K562 (cell line): Measurements from ENCODE around the gene RAB26. TPM values are rescaled to one million over a fixed set of nuclear protein-coding genes. Genes with fewer than 3 reads are reported as not detected.

Source experiments
- ATAC-seq: fragments of 200-7000 bp; cut with Tn5 transposase; 3 replicates; pipeline ENCODE4 v1.9.1; 2020; ENCODE audit warnings: moderate library complexity
- BruUV-seq: library from RNA; stranded (reverse); fragments of 400-500 nt; replicated peaks from 2 replicates; lab custom pipeline; 2021; lab: Mats Ljungman, UMichigan
- CTCF ChIA-PET: fragments of 300-600 bp; formaldehyde crosslinking; extraction: SDS; loops from one replicate; lab custom pipeline; 2021; ENCODE audit warnings: low intra/inter-chr PET ratio; lab: Yijun Ruan, JAX
- POLR2A ChIA-PET: fragments of 300-600, 350-650 bp; sonication (Branson Sonifier 250); formaldehyde crosslinking; extraction: SDS; loops from one replicate; lab custom pipeline; 2021; ENCODE audit warnings: antibody characterized with exemption, inconsistent platforms; lab: Yijun Ruan, JAX
- DNase-seq, 4 experiments: peaks; one replicate each; pipeline versions ENCODE4 v3.0.0 to v3.0.0-alpha.2; 2011 to 2018; ENCODE audit warnings: low spot score in 3 of 4, mixed read lengths in 3 of 4; ENCODE audit errors: extremely low read depth in 1 of 4
- FAIRE-seq: peaks from 2 replicates; lab custom pipeline; 2011; peaks lifted over from hg19 to GRCh38; lab: Jason Lieb, UNC
- H2AFZ ChIP-seq: 2 replicates; pipeline ENCODE4 v1.6.0; 2011; ENCODE audit warnings: low read depth, low read length, control low read depth, inconsistent platforms
- H3K27ac ChIP-seq: fragments of 200-600 bp; 3 replicates; pipeline ENCODE4 v1.8.0; 2011; ENCODE audit warnings: low read depth, mild to moderate bottlenecking, control low read depth, inconsistent platforms, low read length, moderate library complexity, mixed read lengths; ENCODE audit errors: extremely low read depth
- H3K27me3 ChIP-seq, 2 experiments: fragments of 300-600 bp in 1 of 2; 2 replicates in 1 of 2; 3 replicates in 1 of 2; pipeline versions ENCODE4 v1.6.0 to v1.8.0; 2011; ENCODE audit warnings: inconsistent platforms in 2 of 2, low read length in 2 of 2, mild to moderate bottlenecking in 1 of 2, mixed read lengths in 1 of 2, moderate library complexity in 1 of 2; ENCODE audit not compliant: control insufficient read depth in 2 of 2, insufficient read depth in 2 of 2
- H3K36me3 ChIP-seq: fragments of 300-600 bp; 3 replicates; pipeline ENCODE4 v1.8.0; 2011; ENCODE audit warnings: mild to moderate bottlenecking, low read length, inconsistent platforms; ENCODE audit not compliant: control insufficient read depth, insufficient read depth
- H3K4me1 ChIP-seq, 2 experiments: fragments of 200-600 bp in 1 of 2; replicated peaks in 1 of 2; 2 replicates in 1 of 2; 3 replicates in 1 of 2; pipeline versions ENCODE4 v1.5.1 to v1.8.0; 2011; ENCODE audit warnings: inconsistent platforms in 2 of 2, low read length in 2 of 2, mild to moderate bottlenecking in 1 of 2, mixed read lengths in 1 of 2, moderate library complexity in 1 of 2; ENCODE audit not compliant: control insufficient read depth in 2 of 2, insufficient read depth in 2 of 2
- H3K4me2 ChIP-seq: 2 replicates; pipeline ENCODE4 v1.6.1; 2011; ENCODE audit warnings: low read length, control low read depth, inconsistent platforms, mixed read lengths; ENCODE audit not compliant: insufficient read depth
- H3K4me3 ChIP-seq: fragments of 200-600 bp; sonication (generic), shearing (Covaris generic); 2 replicates; pipeline ENCODE4 v1.5.1; 2016; ENCODE audit warnings: control low read depth, inconsistent platforms
- H3K79me2 ChIP-seq: fragments of 200-600 bp; 3 replicates; pipeline ENCODE4 v1.8.0; 2011; ENCODE audit warnings: low read length, inconsistent platforms; ENCODE audit not compliant: control insufficient read depth, insufficient read depth
- H3K9ac ChIP-seq, 2 experiments: 2 replicates each; pipeline versions ENCODE4 v1.6.0 to v1.6.1; 2011; ENCODE audit warnings: low read depth in 2 of 2, low read length in 2 of 2, control low read depth in 1 of 2, inconsistent platforms in 1 of 2, mild to moderate bottlenecking in 1 of 2, mixed read lengths in 1 of 2; ENCODE audit not compliant: insufficient read depth in 1 of 2
- H3K9me1 ChIP-seq: one replicate; pipeline ENCODE4 v1.6.0; 2011; ENCODE audit warnings: inconsistent platforms, mild to moderate bottlenecking, low read length, moderate library complexity; ENCODE audit not compliant: control insufficient read depth, insufficient read depth
- H3K9me3 ChIP-seq: replicated peaks from 2 replicates; pipeline ENCODE4 v1.5.1; 2011; ENCODE audit warnings: low read depth, low read length, inconsistent platforms; ENCODE audit not compliant: control insufficient read depth, insufficient read depth
- H4K20me1 ChIP-seq: replicated peaks from 2 replicates; pipeline ENCODE4 v1.6.1; 2011; ENCODE audit warnings: low read length, inconsistent platforms, mixed read lengths; ENCODE audit not compliant: control insufficient read depth, insufficient read depth
- BCL6 ChIP-seq: fragments of 250-450 bp; sonication (Bioruptor Pico); IDR thresholded peaks from 2 replicates; pipeline ENCODE4 v1.4.0; 2020
- BCOR ChIP-seq: fragments of 450-650 bp; IDR thresholded peaks from 2 replicates; pipeline ENCODE4 v1.6.1; 2016
- ILF3 ChIP-seq: fragments of 450-650 bp; IDR thresholded peaks from 2 replicates; pipeline ENCODE4 v1.6.1; 2018; ENCODE audit warnings: antibody characterized with exemption, mild to moderate bottlenecking, moderate library complexity, borderline replicate concordance
- KDM1A ChIP-seq, 2 experiments: fragments of 450-650 bp; IDR thresholded peaks; 2 replicates each; pipeline ENCODE4 v1.6.1; 2016; ENCODE audit warnings: mild to moderate bottlenecking in 2 of 2
- MBD2 ChIP-seq: sonication (generic); IDR thresholded peaks from 2 replicates; pipeline ENCODE4 v1.6.1; 2016; ENCODE audit warnings: low read depth, borderline replicate concordance
- NR2C1 ChIP-seq, 2 experiments: fragments of 450-650 bp; IDR thresholded peaks; 2 replicates each; pipeline ENCODE4 v1.6.1; 2017; ENCODE audit warnings: mild to moderate bottlenecking in 2 of 2, antibody characterized with exemption in 1 of 2, inconsistent platforms in 1 of 2, missing compliant biosample characterization in 1 of 2, missing genetic modification characterization in 1 of 2
- WGBS: fragments of 100-300 bp; shearing (Covaris generic); methylation state at CpG from one replicate; pipeline ENCODE4 v1.1.6; 2016; ENCODE audit warnings: low coverage, mixed read lengths; ENCODE audit not compliant: insufficient coverage; ENCODE audit errors: missing lambda C conversion rate; 5-methylcytosine and 5-hydroxymethylcytosine counted together
- in situ Hi-C: fragments of 300-500 bp; cut with MboI; formaldehyde crosslinking; loops from 4 replicates; pipeline ENCODE4 v1.15.0; 2018; ENCODE audit warnings: inconsistent platforms, mixed read lengths
- intact Hi-C: fragments of 100-400 bp; cut with micrococcal nuclease; formaldehyde crosslinking; loops from 2 replicates; pipeline ENCODE4 v1.14.2; 2022
- polyA plus RNA-seq, 8 experiments: library from polyadenylated mRNA; depleted of rRNA in 4 of 8; stranded (reverse) in 5 of 8; unstranded in 3 of 8; fragments of >200 nt; fragmentation: Nextera tagmentation in 2 of 8; fragmentation: Illumina TruSeq in 1 of 8; extraction: Ambion mirVana in 2 of 8; extraction: Trizol in 1 of 8; gene quantifications; 2 replicates each; pipeline versions ENCODE4 v1.2.1 to v1.2.3, GENCODE V29; 2011 to 2014; ENCODE audit warnings: inconsistent platforms in 1 of 8, missing spikeins in 1 of 8
- total RNA-seq, 7 experiments: library from RNA; depleted of rRNA in 6 of 7; stranded (reverse); fragments of >200 nt in 6 of 7; fragmentation: Illumina TruSeq in 2 of 7; extraction: Trizol in 2 of 7; gene quantifications; 2 replicates each; pipeline versions ENCODE4 v1.2.1 to v1.2.3, GENCODE V29; 2011 to 2021; ENCODE audit warnings: low replicate concordance in 1 of 7
- TF ChIP-seq, protein P1 (sequence below), 2 experiments: fragments of 450-650 bp; IDR thresholded peaks; 2 replicates each; pipeline ENCODE4 v1.6.1; 2016

RAB26 gene
- total and polyA plus RNA-seq, 9 of the 15 experiments (the other 6 are each of a cell fraction or from before 2014, with no cell fraction given): 0.25 to 6.1 (median 2.1) TPM

DNA sequence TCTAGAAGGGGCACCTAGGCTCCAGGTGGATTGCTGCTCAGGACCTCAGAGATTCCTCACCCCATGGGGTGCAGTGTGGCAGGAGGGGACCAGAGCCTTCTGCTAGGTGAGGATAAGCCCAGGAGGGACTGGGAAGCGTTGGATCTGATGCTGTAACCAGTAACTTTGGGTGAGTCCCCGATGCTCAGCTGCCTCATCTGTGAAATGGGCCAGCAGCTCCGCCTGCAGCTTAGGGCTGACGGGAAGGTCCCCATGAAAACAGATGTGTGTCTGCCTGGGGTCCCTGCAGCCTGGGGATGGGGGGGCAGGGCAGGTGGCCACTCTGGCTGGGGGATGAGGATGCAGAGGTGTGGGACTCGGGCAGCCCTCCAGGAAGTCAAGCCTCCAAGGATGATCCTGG lies 50.7 kb downstream of the RAB26 start:
- no peak overlapping the region for H3K4me2 ChIP-seq
- H3K27ac ChIP-seq: no peak overlapping the region
- no peaks in the 10 kb centered on the region for H3K9me1 ChIP-seq
- CTCF ChIA-PET: no interaction called here
- POLR2A ChIA-PET: interaction anchor here (0.5 to 1.2 kb wide), 6 partner anchors 9 to 802 kb away, joined by 3 to 6 read pairs (median 4); partner anchors contain the start of genes ECI1 and TRAF7
- H3K4me1 ChIP-seq: peaks cover 3 to 50% of the 10 kb centered on the region in 2 experiments; a peak in 4 of 5 replicates
- H2AFZ ChIP-seq: no peak overlapping the region
- no TSS peak for BruUV-seq
- ATAC-seq (no peak), FAIRE-seq (no peak), DNase-seq (no peak)
- intact Hi-C loops (loop anchor here (5.0 kb wide), 2 partner anchors 53 to 298 kb away; partner anchors contain the start of gene ECI1), in situ Hi-C loops (no loop called here)
- H3K27me3 ChIP-seq: peaks cover 0 to 5% of the 10 kb centered on the region in 2 experiments; a peak in 2 of 5 replicates
- no peak overlapping the region for H3K4me3 ChIP-seq
- H4K20me1 ChIP-seq: 0 out of 2 replicates have a peak, but pooled peaks cover 3% of the 10 kb centered on the region
- H3K9ac ChIP-seq: peak overlapping the region in 1 of 2 experiments; percentile 55; a peak in 1 of 4 replicates
- H3K9me3 ChIP-seq: no peaks in the 10 kb centered on the region
- H3K36me3 ChIP-seq: no peaks in the 10 kb centered on the region
- TF ChIP-seq KDM1A (IDR thresholded peaks at IDR 0.05): peak in 1 of 2 experiments; percentile 62; a peak in 2 of 4 replicates
- no peak for TF ChIP-seq BCL6 (CRISPR knock-in tag)
- TF ChIP-seq ILF3: no peak
- TF ChIP-seq MBD2: no peak
- no peak for TF ChIP-seq NR2C1 (IDR thresholded peaks at IDR 0.05)
- no peak for TF ChIP-seq NR2C1 (tag; IDR thresholded peaks at IDR 0.05)
- TF ChIP-seq, protein P1, sequence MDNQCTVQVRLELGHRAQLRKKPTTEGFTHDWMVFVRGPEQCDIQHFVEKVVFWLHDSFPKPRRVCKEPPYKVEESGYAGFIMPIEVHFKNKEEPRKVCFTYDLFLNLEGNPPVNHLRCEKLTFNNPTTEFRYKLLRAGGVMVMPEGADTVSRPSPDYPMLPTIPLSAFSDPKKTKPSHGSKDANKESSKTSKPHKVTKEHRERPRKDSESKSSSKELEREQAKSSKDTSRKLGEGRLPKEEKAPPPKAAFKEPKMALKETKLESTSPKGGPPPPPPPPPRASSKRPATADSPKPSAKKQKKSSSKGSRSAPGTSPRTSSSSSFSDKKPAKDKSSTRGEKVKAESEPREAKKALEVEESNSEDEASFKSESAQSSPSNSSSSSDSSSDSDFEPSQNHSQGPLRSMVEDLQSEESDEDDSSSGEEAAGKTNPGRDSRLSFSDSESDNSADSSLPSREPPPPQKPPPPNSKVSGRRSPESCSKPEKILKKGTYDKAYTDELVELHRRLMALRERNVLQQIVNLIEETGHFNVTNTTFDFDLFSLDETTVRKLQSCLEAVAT (IDR thresholded peaks at IDR 0.05): no peak
- TF ChIP-seq BCOR: peak; percentile 82
- WGBS: 28% methylated on average over 4 of the region's 5 CpGs
- H3K79me2 ChIP-seq: no peaks in the 10 kb centered on the region
